Measurements from ENCODE around the gene RAG1. TPM values are rescaled to one million over a fixed set of nuclear protein-coding genes. Genes with fewer than 3 reads are reported as not detected.

Gene RAG1
- total RNA-seq, 1 donor from 2014 or later, result 0.99 TPM

DNA sequence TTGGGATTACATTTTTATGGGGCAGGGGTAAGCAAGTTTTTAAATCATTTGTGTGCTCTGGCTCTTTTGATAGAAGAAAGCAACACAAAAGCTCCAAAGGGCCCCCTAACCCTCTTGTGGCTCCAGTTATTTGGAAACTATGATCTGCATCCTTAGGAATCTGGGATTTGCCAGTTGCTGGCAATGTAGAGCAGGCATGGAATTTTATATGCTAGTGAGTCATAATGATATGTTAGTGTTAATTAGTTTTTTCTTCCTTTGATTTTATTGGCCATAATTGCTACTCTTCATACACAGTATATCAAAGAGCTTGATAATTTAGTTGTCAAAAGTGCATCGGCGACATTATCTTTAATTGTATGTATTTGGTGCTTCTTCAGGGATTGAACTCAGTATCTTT lies 10.1 kb downstream of the RAG1 start:
- no peaks in the 10 kb centered on the region for H3K36me3 Mint-ChIP-seq
- no peak overlapping the region for H3K27ac Mint-ChIP-seq
- H3K4me1 Mint-ChIP-seq (ENCODE audit: unreplicated experiment), result no peaks in the 10 kb centered on the region
- no peak for DNase-seq (ENCODE audit: extremely low spot score, unreplicated experiment)
- TF ChIP-seq, protein P1, sequence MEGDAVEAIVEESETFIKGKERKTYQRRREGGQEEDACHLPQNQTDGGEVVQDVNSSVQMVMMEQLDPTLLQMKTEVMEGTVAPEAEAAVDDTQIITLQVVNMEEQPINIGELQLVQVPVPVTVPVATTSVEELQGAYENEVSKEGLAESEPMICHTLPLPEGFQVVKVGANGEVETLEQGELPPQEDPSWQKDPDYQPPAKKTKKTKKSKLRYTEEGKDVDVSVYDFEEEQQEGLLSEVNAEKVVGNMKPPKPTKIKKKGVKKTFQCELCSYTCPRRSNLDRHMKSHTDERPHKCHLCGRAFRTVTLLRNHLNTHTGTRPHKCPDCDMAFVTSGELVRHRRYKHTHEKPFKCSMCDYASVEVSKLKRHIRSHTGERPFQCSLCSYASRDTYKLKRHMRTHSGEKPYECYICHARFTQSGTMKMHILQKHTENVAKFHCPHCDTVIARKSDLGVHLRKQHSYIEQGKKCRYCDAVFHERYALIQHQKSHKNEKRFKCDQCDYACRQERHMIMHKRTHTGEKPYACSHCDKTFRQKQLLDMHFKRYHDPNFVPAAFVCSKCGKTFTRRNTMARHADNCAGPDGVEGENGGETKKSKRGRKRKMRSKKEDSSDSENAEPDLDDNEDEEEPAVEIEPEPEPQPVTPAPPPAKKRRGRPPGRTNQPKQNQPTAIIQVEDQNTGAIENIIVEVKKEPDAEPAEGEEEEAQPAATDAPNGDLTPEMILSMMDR (conservative IDR thresholded peaks at IDR 0.05), result no peak
- H3K4me3 Mint-ChIP-seq, result no peak overlapping the region
- H3K9me3 Mint-ChIP-seq, result peaks cover 4% of the 10 kb centered on the region
- H3K27me3 Mint-ChIP-seq, result peaks cover 12% of the 10 kb centered on the region

DNA sequence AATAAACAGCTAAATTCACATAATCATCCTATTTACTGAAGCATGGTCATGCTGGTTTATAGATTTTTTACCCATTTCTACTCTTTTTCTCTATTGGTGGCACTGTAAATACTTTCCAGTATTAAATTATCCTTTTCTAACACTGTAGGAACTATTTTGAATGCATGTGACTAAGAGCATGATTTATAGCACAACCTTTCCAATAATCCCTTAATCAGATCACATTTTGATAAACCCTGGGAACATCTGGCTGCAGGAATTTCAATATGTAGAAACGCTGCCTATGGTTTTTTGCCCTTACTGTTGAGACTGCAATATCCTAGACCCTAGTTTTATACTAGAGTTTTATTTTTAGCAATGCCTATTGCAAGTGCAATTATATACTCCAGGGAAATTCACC lies 10.7 kb downstream of the RAG1 start:
- H3K27ac Mint-ChIP-seq, result no peak overlapping the region
- H3K36me3 Mint-ChIP-seq, result no peaks in the 10 kb centered on the region
- no peak for DNase-seq (ENCODE audit: extremely low spot score, unreplicated experiment)
- H3K9me3 Mint-ChIP-seq, result peaks cover 4% of the 10 kb centered on the region
- TF ChIP-seq, protein P1 (conservative IDR thresholded peaks at IDR 0.05), result no peak
- H3K4me1 Mint-ChIP-seq (ENCODE audit: unreplicated experiment), result no peaks in the 10 kb centered on the region
- peaks cover 14% of the 10 kb centered on the region for H3K27me3 Mint-ChIP-seq
- H3K4me3 Mint-ChIP-seq, result no peak overlapping the region

DNA sequence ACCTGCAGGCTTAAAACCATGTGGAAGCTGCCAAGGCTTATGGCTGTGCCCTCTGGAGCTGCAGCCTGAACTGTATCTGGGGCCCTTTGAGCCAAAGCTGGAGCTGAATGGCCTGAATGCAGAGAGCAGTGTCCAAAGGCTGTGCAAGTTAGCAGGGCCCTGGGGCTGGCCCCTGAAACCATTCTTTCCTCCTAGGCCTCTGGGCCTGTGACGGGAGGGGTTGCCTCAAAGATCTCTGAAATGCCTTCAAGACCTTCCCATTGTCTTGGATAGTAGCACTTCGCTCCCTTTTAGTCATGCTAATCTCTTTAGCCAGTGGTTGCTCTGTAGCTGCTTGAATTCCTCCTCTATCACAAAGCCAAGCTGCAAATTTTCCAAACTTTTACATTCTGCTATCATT lies 13.7 kb downstream of the RAG1 start:
- TF ChIP-seq, protein P1 (conservative IDR thresholded peaks at IDR 0.05), result no peak
- peaks cover 4% of the 10 kb centered on the region for H3K9me3 Mint-ChIP-seq
- DNase-seq (ENCODE audit: extremely low spot score, unreplicated experiment), result no peak
- peaks cover 28% of the 10 kb centered on the region for H3K27me3 Mint-ChIP-seq
- no peak overlapping the region for H3K27ac Mint-ChIP-seq
- no peak overlapping the region for H3K4me3 Mint-ChIP-seq
- no peaks in the 10 kb centered on the region for H3K4me1 Mint-ChIP-seq (ENCODE audit: unreplicated experiment)
- no peaks in the 10 kb centered on the region for H3K36me3 Mint-ChIP-seq

DNA sequence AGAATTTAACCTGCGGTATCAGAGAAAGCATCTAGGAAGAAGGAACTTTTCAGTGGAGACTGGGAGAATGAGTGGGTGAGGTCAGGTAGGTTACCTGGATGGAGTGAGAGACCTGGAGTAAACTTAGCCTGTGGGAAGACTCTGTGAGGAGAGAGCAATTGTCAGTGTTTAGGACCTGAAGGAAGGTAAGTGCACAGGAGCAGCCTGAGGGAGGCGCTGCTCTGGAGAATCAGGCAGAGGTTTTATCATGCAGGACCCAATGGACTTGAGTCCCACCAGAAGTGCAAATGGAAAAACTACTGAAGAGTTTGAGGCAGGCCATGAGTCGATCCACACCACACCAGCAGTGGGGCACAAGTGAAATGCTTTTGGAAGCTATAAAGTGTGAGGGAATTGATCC lies 15.9 kb downstream of the RAG1 start:
- H3K9me3 Mint-ChIP-seq, result peaks cover 4% of the 10 kb centered on the region
- TF ChIP-seq, protein P1 (conservative IDR thresholded peaks at IDR 0.05), result no peak
- no peak for DNase-seq (ENCODE audit: extremely low spot score, unreplicated experiment)
- H3K27me3 Mint-ChIP-seq, result peaks cover 49% of the 10 kb centered on the region
- H3K27ac Mint-ChIP-seq, result no peak overlapping the region
- no peaks in the 10 kb centered on the region for H3K36me3 Mint-ChIP-seq
- no peak overlapping the region for H3K4me3 Mint-ChIP-seq
- no peaks in the 10 kb centered on the region for H3K4me1 Mint-ChIP-seq (ENCODE audit: unreplicated experiment)

DNA sequence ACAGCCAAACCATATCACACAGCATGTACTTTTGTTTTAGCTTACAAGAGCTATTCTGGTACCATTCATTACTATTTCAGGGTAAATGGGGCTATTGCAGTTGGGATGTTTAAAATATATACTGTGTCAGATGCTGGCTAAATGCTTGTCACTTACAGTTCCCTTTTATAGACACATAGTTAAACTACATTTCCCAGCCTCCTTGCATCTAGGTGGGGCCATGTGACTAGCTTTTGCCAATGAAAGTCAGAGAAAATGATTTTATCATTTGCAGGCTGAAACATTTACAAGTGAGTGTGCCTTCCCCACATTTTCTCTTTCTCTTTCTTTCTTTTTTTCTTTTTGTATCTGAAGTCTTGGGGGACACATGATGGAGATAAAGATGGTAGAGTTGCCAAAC lies 18.7 kb downstream of the RAG1 start:
- no peak overlapping the region for H3K27ac Mint-ChIP-seq
- peaks cover 4% of the 10 kb centered on the region for H3K9me3 Mint-ChIP-seq
- H3K36me3 Mint-ChIP-seq, result no peaks in the 10 kb centered on the region
- no peaks in the 10 kb centered on the region for H3K4me1 Mint-ChIP-seq (ENCODE audit: unreplicated experiment)
- no peak overlapping the region for H3K4me3 Mint-ChIP-seq
- H3K27me3 Mint-ChIP-seq, result peaks cover 73% of the 10 kb centered on the region
- no peak for DNase-seq (ENCODE audit: extremely low spot score, unreplicated experiment)
- TF ChIP-seq, protein P1 (conservative IDR thresholded peaks at IDR 0.05), result no peak

DNA sequence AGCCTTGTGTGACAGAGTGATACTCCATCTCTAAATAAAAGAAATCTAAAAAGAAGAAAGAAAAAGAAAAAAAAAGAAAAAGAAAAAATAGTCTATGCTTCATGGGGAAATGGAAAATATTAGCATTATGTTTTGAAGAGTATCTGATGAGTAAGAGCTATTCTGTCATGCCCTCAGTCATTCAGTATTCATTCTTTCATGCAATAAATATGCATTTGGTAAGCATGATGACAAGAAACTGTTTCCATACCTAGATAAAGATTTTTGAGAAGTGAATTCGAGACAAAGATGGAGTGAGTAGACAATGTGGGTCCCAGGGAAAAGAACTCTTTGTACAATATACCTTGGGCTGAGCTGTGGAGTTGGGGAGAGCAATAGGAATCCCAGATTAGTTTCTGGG lies 20.3 kb downstream of the RAG1 start:
- TF ChIP-seq, protein P1 (conservative IDR thresholded peaks at IDR 0.05), result no peak
- Mint-ChIP-seq H3K9me3 (no peaks in the 10 kb centered on the region), H3K4me3 (no peak overlapping the region), H3K27me3 (peaks cover 79% of the 10 kb centered on the region), H3K27ac (no peak overlapping the region), H3K4me1 (ENCODE audit: unreplicated experiment) (no peaks in the 10 kb centered on the region), H3K36me3 (no peaks in the 10 kb centered on the region)
- no peak for DNase-seq (ENCODE audit: extremely low spot score, unreplicated experiment)
